ENCODE data around the gene PPM1E.

DNA sequence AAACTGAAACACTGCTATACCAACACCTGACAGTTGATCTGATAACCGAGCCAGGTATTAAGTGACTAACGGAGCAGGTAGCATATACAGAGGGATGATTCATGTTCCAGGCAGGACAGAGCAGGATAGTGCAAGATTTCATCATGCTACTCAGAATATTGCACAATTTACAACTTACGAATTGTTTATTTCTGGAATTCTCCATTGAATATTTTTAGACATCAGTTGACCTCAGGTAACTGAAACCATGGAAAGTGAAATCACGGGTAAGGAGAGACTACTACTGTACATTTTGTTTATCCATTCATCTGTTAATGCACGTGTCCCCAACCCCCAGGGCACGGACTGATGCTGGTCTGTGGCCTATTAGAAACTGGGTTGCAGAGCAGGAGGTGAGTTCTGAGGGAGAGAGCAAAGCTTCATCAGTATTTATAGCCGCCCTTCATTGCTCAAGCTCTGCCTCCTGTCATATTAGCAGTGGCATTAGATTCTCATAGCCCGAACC is 14.5 kb upstream of the PPM1E start:
- TF ChIP-seq POLR2AphosphoS5 (IDR thresholded peaks at IDR 0.05; ENCODE audit: borderline replicate concordance, low read depth, low read length) (no peak), EZH2 (IDR thresholded peaks at IDR 0.05) (no peak)
